Thyroid gland (tissue), 4 donors: ENCODE measurements around the gene DIAPH1. TPM values are rescaled to one million over a fixed set of nuclear protein-coding genes. Genes with fewer than 3 reads are reported as not detected.
A peak's percentile ranks its signal among the peaks of the same experiment; 100 is the strongest.

ENCODE experiments used
- DNase-seq, 2 donors: peaks; one replicate each; pipeline ENCODE4 v3.0.0-alpha.2; 2019
- H3K27ac ChIP-seq, 3 donors: fragments of 200-600 bp; sonication (generic); 1 replicate in 2 of 3; 2 replicates in 1 of 3; pipeline ENCODE4 v1.5.1; 2016 to 2019; ENCODE audit warnings: mild to moderate bottlenecking in 1 of 3, moderate library complexity in 1 of 3
- H3K27me3 ChIP-seq: fragments of 200-600 bp; sonication (generic); one replicate; pipeline ENCODE4 v1.5.1; 2019
- H3K36me3 ChIP-seq, 2 donors: fragments of 200-600 bp; sonication (generic); one replicate each; pipeline ENCODE4 v1.5.1; 2016 to 2019
- H3K4me1 ChIP-seq, 2 donors: fragments of 200-600 bp; sonication (generic); one replicate each; pipeline ENCODE4 v1.5.1; 2017 to 2019
- H3K4me3 ChIP-seq, 3 donors: fragments of 200-600 bp; sonication (generic); replicated peaks in 1 of 3; 1 replicate in 2 of 3; 2 replicates in 1 of 3; pipeline ENCODE4 v1.5.1; 2016; ENCODE audit warnings: mild to moderate bottlenecking in 1 of 3
- H3K9me3 ChIP-seq: fragments of 200-600 bp; sonication (generic); one replicate; pipeline ENCODE4 v1.5.1; 2017
- CTCF ChIP-seq, 6 experiments: fragments of 200-600 bp in 3 of 6; fragments of 450-650 bp in 3 of 6; sonication (generic) in 3 of 6; IDR thresholded peaks; one replicate each; pipeline ENCODE4 v1.5.1; 2016 to 2019; ENCODE audit warnings: antibody characterized with exemption in 6 of 6, mild to moderate bottlenecking in 2 of 6, inconsistent platforms in 1 of 6, moderate library complexity in 1 of 6
- POLR2A ChIP-seq, 2 donors: fragments of 450-650 bp; IDR thresholded peaks; one replicate each; pipeline ENCODE4 v1.6.1; 2017; ENCODE audit warnings: antibody characterized with exemption in 2 of 2, mild to moderate bottlenecking in 2 of 2, moderate library complexity in 1 of 2
- WGBS, 2 donors: methylation state at CpG; one replicate each; pipeline ENCODE4 v1.1.5; 2017; 5-methylcytosine and 5-hydroxymethylcytosine counted together
- intact Hi-C: fragments of 100-400 bp; cut with DNase I; formaldehyde crosslinking; loops from one replicate; pipeline ENCODE4 v1.15.1; 2023
- total RNA-seq, 4 donors: library from RNA; depleted of rRNA; stranded (reverse); fragments of >200 nt; gene quantifications; one replicate each; pipeline ENCODE4 v1.2.3, GENCODE V29; 2016

The DIAPH1 gene
- total RNA-seq, 4 donors from 2014 or later: 82.1 to 103 (median 89.7) TPM

GRCh38 chr5:141585594-141585993, 33.2 kb downstream of the DIAPH1 start:
- Histone ChIP-seq H3K27ac (no peak overlapping the region), H3K27me3 (no peaks in the 10 kb centered on the region), H3K36me3 (peaks cover 28 to 32% of the 10 kb centered on the region in 2 donors), H3K4me3 (no peak overlapping the region), H3K4me1 (no peaks in the 10 kb centered on the region), H3K9me3 (no peaks in the 10 kb centered on the region)
- no peak for DNase-seq
- intact Hi-C loops: no loop called here
- 81 to 95% methylated on average over 6 of the region's 6 CpGs for WGBS, 2 donors
- TF ChIP-seq CTCF (IDR thresholded peaks at IDR 0.05) (no peak), POLR2A (IDR thresholded peaks at IDR 0.05) (no peak)

GRCh38 chr5:141574122-141574510, 44.7 kb downstream of the DIAPH1 start:
- DNase-seq: no peak
- H3K27ac ChIP-seq: no peak overlapping the region
- H3K36me3 ChIP-seq: peaks cover 70 to 79% of the 10 kb centered on the region in 2 donors
- intact Hi-C loops: no loop called here
- WGBS, 2 donors: 60 to 77% methylated on average over 2 of the region's 2 CpGs
- no peaks in the 10 kb centered on the region for H3K4me1 ChIP-seq
- H3K9me3 ChIP-seq: no peaks in the 10 kb centered on the region
- no peak overlapping the region for H3K4me3 ChIP-seq
- H3K27me3 ChIP-seq: no peaks in the 10 kb centered on the region
- TF ChIP-seq POLR2A (IDR thresholded peaks at IDR 0.05) (no peak), CTCF (IDR thresholded peaks at IDR 0.05) (no peak)

- Histone ChIP-seq H3K4me3 (no peak overlapping the region), H3K27ac (no peak overlapping the region), H3K9me3 (no peaks in the 10 kb centered on the region), H3K4me1 (no peaks in the 10 kb centered on the region), H3K36me3 (peaks cover 65 to 75% of the 10 kb centered on the region in 2 donors), H3K27me3 (no peaks in the 10 kb centered on the region)
- intact Hi-C loops: no loop called here
- no peak for TF ChIP-seq POLR2A (IDR thresholded peaks at IDR 0.05)
- TF ChIP-seq CTCF (IDR thresholded peaks at IDR 0.05): no peak
- no peak for DNase-seq
- 83% methylated on average over 4 of the region's 4 CpGs for WGBS, 2 donors
These were observed 45.2 kb downstream of the DIAPH1 start for GRCh38 chr5:141573489-141574121.

- H3K27ac ChIP-seq: no peak overlapping the region
- no peak for DNase-seq
- no peak for TF ChIP-seq POLR2A (IDR thresholded peaks at IDR 0.05)
- TF ChIP-seq CTCF (IDR thresholded peaks at IDR 0.05): no peak
- no peaks in the 10 kb centered on the region for H3K27me3 ChIP-seq
- no peak overlapping the region for H3K4me3 ChIP-seq
- H3K4me1 ChIP-seq: no peaks in the 10 kb centered on the region
- H3K36me3 ChIP-seq: peaks cover 42 to 49% of the 10 kb centered on the region in 2 donors
- intact Hi-C loops: no loop called here
- no peaks in the 10 kb centered on the region for H3K9me3 ChIP-seq
These were observed 48.1 kb downstream of the DIAPH1 start for GRCh38 chr5:141570655-141571054.

- peaks cover 25 to 29% of the 10 kb centered on the region in 2 donors for H3K36me3 ChIP-seq
- no peak overlapping the region for H3K27ac ChIP-seq
- H3K27me3 ChIP-seq: no peaks in the 10 kb centered on the region
- peaks cover 0 to 5% of the 10 kb centered on the region in 2 donors for H3K4me1 ChIP-seq
- H3K4me3 ChIP-seq: no peak overlapping the region
- TF ChIP-seq CTCF (IDR thresholded peaks at IDR 0.05) (peak; percentile 50 to 89 (median 73)), POLR2A (IDR thresholded peaks at IDR 0.05) (no peak)
- DNase-seq: no peak
- WGBS, 2 donors: 42 to 44% methylated on average over 2 of the region's 2 CpGs
- H3K9me3 ChIP-seq: no peaks in the 10 kb centered on the region
- intact Hi-C loops: no loop called here
These were observed 51.2 kb downstream of the DIAPH1 start for GRCh38 chr5:141567513-141568117.
